ENCODE data around the gene VSIG10L2.

The VSIG10L2 gene

DNA sequence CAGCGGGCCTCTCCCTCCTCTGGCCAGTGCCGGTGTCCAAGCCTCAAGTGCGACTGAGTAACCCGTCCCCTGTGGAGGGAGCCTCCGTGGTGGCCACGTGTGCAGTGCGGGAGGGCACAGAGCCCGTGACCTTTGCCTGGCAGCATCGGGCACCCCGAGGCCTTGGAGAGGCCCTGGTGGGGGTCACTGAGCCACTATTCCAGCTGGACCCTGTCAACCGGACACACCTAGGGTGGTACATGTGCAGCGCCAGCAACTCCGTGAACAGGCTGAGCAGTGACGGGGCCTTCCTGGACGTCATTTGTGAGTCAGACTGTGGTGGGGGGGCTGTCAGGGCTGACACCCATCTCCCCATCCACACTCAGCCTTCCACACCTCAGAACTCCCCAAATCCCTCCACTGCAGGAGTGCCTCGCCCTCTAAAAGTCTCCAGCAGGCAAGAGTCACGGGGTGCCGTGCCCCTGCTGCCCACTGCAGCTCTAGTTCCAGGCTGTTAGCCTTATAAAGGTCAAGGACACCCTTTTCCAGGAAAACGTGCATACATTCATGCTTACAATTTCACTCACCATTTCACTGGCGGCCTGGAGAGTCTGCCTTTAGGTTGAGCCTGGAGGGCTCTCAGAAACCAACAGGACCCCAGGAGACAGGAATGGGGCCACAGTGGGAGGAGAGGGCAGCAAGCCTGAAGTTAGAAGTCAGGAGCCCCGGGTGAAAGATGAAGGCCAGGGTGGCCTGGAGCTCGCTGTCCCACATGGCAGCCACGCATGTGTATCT lies 2.6 kb downstream of the VSIG10L2 start:
- DNase-seq, result no peak

DNA sequence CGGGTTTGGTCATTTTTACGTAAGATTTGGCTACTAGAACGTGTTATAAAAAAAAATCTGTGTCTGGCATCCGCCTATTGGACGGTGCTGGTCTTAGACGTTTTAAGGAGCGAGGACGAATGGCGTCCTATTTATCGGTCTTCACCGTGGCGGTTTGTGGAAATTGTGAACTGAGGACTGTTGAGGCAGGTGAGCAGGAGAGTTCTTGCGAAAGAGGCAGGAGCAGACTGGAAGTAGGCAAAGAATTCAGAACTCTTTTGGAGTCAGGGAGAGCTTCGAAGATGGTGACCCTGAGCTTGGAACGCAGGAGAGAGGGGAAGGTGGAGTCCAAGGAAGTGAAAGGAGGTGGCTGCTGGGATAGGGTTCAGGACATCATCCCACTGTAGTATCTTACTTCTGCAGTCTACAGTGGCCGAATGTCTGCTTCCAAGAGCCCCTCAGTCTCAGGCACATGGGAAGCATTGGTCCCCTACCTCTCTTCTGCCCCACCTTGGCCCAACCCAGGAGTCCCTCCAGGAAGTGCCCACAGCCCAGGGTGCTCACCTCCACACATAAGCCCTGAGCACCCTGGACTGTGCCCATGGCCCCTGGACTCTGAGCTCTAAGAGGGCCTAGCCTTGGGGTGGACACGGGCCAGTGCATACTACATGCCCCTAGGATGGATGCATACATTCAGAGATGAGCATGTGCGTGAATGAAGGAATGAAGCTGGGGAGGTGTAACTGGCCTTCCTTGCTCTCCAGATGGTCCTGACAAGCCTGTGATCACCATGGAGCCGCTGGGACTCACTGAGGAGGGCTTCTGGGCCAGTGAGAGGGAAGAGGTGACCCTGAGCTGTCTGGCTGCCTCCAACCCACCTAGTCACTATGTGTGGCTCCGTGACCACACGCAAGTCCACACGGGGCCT lies 3.7 kb downstream of the VSIG10L2 start:
- no peak for DNase-seq

DNA sequence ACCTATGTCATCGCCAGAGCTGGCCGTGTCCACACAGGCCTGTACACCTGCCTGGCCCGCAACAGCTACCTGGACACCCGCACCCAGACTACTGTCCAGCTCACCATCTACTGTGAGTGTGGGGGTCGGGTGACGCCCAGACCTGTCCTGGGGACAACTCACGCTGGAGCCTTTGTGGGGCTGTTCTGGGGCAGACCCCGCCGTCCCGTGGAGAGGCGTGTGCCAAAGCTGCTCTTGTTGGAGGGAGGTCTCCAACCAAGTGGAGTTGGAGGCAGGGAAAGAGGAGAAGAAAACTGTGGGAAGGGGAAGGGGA lies 4.3 kb downstream of the VSIG10L2 start:
- no peak for DNase-seq

DNA sequence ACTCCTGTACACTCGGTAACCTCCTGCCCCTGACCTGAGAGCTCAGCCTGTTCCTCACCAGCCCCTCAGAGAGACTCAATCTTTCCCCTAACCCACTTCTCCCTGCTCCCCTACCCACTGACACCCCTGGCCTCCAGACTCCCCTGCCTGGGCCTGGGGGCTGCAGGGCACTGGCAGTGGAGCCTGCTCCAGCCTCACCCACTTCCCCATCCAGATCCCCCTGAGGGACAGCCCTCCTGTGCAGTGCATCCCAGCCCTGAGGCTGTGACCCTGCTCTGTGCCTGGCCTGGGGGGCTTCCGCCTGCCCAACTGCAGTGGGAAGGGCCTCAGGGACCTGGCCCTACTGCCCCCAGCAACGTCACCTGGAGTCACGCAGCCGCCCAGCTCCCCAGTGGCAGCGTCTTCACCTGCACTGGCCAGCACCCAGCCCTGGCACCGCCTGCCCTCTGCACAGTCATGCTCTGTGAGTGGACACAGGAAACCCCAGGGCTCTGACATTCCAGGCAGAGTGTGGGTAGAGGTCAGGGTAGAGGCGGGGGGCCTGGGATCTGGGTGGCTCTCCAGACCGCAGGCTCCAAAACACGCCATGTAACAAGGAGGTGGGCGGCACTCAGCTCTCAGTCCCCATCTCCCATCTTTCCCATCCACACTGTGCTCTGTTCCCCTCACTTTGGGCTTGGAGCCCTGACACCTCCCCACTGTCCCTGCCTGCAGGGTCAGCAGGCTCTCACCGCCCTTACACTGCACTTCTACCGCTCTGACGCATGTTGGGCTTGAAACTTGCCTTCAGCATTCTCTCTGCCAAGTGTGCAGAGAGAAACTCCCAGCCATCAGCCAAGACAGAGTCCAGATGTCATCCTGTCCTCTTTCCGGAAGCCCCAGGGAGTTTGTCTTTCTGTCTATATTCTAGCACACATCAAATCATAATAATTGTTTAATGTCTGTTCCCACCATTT lies 5.1 kb downstream of the VSIG10L2 start:
- no peak for DNase-seq

DNA sequence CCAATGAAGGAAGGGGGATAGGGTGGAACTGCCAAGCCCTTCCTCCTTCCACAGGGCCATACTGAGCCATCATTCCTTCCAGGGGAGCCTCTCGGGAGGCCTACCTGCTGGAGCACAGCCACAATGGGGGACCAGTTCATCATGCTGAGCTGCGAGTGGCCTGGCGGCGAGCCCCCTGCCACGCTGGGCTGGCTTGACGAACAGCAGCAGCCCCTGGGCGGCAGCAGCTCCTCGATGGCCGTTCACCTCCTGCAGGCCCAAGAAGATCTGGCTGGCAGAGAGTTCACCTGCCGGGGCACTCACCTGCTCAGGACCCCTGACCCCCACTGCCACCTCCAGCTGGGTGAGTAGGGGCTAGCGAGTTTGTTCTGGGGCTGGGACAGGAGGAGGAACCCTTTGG lies 5.9 kb downstream of the VSIG10L2 start:
- no peak for DNase-seq

DNA sequence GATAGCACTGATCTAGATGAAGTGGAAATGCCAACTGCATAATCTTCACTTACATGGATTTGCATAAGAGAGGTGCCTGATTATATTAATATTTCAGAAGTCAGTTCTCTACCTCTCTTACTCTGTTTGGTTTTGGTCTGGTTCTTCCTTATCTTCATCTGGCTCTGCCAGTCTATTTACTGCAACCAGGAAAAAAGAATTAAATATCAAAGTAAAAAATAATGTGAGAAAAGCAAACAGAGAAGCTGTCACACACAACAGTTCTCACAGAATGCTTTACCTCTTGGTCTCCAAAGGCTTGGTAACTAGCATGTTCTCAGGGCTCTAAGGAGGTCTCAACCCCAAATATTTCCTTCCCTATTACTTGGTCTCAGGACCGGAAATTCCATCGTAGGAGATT lies 6.7 kb downstream of the VSIG10L2 start:
- DNase-seq, result peak in 1 of 2 experiments; percentile 26

DNA sequence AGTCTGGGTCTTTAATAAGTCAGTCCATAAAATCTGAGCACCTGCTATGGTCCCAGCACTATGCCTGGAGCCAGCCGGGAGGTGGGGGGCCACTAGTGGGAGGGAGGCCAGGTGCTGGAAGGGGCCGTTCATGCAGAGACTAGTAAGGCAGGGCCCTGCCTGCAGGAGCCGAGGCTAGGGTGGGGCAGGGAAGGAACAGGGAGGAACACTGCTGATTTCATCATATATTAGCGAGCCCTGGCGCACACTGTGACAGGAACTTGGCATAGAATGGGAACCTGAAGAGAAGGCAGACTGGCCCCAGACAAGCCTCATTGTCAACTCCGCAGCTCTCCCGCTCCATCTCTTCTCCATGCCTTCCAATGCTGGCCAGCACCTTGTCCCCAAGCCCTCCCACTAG lies 7.1 kb downstream of the VSIG10L2 start:
- DNase-seq, result peak in 1 of 2 experiments; percentile 49

DNA sequence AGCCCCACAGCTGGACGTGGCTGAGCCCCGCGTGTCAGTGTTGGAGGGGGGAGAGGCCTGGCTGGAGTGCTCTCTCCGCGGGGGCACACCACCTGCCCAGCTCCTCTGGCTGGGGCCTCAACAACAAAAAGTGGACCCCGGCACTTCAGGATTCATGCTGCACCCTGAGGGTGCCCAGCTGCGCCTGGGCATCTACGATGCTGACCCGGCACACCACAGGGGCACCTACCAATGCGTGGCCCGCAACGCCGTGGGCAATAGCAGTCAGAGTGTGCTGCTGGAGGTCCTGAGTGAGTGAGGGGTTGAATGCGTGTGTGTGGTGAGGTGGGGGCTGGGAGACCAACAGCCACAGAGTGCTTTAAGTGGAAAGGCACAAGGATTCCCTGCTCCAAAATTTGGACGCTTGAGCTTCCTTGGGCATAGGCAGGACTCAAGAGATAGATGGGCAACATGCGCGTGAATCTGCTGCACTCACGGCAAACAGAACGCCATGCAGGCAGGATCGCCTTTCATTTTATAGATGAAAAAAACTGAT lies 7.6 kb downstream of the VSIG10L2 start:
- no peak for DNase-seq

DNA sequence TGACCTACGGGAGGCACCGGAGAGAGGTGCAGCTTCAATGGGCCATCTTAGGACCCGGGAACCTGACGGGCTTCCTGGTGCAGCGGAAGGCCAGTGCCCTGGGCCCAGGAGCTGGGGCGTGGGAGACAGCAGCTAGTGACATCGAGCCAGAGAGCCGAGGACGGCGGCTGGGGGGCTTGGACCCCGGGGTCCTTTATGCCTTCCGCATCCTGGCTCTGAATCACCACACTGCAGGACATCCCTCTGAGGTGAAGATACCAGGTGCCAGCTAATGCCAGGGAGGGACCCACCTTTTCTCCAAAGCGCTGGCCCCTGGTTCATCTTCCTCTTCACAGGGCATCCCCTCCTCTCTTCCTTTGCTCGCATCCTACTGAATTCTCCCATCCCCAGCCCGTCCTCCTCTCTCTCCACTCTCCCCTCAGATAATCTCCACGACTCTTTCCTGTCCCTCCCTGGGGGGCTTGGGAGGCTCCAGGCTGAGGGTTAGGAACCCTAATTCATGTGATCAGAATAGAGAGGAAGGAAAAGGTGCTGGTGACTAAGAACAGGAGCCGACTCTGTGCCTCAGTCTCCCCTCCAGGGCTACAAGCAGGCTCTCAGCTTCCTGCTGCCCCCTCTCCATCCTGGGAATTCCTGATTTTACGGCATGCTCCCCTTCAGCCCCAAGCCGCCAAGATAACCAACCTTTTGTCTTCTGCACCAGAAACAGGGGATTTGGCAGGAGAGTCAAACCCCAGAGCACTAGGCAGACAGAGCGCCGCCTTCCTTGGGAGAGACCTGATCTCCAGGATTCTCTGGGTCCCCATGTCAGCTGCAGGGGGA lies 8.5 kb downstream of the VSIG10L2 start:
- no peak for DNase-seq

DNA sequence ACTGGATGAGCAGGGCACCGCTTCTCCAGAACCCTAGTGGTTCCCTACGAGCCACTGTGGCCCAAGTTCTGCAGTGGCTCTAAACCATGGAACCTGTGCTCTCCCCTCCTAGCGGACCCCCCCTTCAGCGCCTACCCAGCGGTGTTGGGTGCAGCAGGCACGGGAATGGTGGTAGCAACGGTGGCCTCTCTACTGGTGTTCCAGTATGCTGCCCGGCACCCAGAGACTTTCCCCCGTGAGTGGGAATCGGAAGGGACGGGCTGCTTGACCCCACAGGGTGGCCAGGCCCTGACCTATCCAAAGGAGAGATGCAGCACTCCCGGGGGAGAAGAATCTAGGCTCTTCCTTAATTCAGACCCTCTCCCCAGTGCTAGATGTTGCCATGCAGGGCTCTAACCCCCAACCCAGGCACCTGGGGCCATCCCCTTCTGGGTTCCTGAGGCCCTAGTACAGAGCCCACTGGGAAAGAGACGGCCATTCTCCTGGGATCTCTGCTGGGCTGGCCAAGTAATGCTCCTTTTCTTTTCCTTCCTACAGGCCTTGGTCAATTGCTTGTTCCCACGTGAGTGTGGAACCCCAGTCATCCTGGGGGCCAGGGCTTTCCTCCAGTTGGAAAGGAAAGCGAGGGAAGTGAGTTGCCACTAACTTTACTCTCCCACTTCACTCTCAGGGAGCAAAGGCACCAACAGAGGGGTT lies 9.2 kb downstream of the VSIG10L2 start:
- no peak for DNase-seq

DNA sequence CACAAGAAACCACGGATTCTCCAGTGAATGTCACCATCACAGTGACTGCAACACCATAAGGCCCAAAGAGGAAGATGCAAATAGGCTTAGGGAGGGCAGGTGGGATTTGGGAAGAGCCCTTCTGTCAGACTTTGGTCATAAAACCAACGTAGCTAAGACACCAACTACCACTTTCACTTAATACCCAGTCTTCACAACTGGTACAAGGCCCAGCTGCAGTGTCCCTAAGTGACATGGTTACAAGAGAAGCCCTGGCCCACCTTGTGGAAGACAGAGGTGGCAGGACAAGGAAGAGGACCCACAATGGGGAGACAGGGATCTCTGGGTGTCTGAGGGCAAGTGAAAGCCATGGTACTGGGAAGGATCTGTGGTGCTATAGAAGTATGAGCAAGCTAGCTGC lies 10.0 kb downstream of the VSIG10L2 start:
- DNase-seq, result no peak

DNA sequence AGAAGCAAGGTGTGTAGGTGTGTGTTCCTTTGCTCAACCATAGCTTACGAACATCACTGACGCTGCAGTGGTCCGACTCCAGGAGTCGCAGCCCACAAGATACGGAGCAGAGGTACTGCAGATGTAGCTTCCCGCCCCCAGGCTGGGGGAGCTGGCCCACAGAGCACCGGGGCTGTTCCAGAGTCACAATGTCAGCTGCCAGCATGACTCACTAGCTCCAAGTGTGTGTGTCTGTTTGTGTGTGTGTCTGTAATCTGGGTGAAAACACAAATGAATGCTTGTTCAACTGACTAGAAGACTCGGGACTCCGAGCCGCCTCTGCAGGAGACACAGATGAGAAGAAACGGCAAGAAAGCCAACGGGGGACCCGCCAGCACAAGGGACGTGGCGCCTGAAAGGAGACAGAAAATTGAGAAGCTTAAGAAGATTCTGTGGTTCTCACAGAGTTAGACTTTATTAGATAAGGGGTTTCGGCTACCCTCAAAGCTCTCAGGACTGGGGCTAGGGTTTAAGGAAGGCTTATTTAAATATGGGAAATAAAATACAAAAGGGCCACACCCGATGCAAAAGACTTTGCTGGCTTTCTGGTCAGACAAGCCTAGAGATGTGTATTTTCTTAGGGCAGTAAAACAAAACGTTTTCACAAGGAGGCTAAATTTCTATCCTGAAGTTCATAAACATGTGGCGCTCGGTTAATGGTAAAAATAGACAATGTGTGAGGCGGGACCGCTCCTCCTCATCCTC lies 10.7 kb downstream of the VSIG10L2 start:
- DNase-seq, result no peak

DNA sequence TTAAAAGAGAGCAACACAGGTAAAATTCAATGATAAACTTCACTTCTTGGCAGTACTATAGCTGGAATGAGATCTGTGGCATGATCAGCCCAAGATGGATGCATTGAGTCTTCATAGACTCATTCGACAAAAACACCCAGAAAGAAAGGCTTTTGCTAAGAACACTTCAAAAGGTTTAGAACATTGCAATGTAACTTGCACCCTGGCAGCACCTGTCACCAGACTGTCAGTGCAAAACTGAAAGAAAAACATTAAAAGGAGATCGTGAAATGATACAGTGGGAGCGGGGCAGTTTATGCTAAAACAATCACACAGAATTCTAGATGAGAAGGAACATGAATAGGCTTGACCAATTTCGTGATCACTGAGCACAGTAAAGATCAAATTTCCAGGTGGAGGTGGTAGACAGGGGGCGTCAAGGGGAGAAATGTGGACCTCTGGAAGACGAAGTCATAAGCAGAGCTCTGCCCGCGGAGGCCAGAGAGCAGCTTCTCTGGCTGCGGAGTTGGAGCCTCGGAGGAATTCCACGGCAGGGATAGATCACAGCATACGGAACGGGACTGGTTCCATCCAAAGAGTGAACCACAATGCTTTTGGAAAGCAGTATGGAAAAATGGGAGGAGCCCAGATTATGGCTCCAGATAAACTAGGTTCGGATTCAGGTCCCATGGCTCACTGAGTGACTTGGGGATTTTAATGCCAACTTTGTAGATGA lies 11.9 kb downstream of the VSIG10L2 start:
- no peak for DNase-seq

DNA sequence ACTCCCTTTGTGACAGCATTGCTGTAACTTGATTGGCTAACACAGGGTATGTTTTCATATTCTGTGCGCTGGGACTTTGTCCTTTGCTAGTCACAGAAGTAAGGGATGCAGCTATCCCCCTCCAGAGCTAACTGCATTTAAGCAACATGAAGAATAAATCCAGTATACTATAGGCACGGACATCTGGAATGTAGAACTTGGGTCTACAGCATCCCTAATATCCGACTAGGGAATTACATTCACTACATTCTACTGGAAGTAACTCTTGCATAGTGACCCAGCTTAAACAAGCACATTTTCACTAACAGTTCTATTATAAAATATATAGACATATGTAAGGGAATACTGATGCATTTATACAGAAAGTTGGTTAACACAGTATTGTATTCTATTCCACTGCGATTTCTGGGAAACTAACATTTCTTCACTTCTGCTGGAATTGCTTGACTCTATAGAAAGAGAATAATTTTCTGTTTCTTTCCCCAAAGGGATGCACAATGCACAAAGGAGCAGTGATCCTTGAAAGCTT lies 13.1 kb downstream of the VSIG10L2 start:
- DNase-seq, result no peak

DNA sequence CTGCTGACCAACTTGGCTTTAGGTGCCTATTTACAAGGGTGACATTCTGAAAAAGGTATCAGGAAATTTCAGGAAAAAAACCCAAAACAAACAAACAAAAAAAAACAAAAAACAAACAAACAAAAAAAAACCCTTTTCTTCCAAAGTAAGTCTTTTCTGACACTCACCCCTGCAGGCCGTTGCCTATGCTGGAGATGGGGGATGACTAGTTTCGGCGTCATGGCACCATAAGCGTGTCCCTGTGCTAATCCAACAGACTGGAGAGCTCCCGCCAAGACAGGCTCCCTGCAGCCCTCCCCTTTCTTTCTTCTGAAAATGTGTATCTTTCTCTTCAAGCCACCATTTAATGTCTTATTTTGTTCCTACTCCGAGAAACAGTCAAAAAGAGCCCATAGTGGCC lies 13.7 kb downstream of the VSIG10L2 start:
- DNase-seq, result no peak

DNA sequence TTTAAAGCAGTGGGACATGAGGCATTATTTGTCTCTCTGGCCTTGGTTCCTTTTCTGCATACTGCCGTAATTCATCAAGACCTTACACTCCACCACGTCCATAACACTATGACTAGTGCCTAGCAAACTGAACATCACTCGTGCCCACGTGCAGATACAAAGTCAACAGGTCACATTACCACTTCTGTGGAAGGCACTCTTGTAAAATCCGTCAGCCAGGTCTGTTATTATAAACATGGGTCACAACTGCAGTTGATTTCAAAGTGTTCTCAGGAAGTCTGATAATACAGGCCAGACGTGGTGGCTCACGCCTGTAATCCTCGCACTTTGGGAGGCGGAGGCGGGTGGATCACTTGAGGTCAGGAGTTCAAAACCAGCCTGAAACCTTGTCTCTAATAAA lies 14.1 kb downstream of the VSIG10L2 start:
- no peak for DNase-seq

DNA sequence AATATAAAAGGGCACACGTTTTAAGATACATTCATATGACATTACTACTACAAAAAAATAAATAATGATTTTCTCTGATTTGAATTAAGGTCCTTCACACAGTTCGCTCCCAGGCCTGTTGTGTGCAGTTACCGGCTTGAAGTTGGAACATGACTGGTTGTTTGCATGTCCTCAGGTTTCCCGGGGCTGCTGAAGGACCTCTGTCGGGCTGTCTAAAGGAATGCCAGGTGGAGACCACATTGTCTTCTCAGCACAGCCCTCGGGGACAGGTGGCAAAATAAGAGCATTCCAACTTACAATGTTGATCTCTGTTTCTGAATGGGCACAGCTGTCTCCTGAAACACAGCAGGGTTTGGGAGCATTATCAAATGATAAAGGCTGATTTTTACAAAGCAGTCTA lies 14.9 kb downstream of the VSIG10L2 start:
- peak; percentile 85 to 91 for DNase-seq

DNA sequence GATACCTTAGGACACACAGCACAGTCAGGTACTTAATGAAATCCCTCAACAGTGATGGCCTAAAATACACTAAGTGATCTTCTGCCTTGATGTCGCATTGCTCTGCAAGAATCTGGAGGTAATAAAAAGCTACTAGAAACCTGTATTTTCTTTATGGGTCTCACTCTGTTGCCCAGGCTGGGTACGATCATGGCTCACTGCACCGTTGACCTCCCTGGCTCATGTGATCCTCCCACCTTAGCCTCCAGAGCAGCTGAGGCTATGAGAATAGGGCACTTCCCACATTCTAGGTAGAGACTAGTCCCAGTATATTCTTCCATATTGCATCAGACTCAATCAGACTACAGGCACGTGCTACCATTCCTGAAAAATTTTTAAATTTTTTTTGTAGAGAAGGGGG lies 21.7 kb downstream of the VSIG10L2 start:
- DNase-seq, result no peak

DNA sequence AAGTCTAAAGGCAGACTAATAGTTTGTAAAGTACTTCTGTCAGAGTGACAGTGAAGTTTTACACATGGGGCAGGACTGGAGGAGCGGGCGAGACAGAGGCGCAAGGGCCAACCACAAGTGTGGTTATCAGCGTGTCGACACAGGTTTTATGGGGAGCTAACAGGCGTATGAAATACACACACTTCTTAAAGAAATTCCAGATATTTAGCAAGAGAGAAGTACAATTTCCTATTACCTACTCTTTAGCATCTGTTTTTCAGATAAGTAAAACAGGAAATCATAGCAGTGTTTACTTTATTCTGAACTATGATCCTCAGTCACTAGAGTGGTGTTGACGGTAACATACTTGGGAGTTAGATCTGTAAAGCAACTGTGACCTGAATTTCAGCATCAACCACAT lies 22.5 kb downstream of the VSIG10L2 start:
- DNase-seq, result no peak

DNA sequence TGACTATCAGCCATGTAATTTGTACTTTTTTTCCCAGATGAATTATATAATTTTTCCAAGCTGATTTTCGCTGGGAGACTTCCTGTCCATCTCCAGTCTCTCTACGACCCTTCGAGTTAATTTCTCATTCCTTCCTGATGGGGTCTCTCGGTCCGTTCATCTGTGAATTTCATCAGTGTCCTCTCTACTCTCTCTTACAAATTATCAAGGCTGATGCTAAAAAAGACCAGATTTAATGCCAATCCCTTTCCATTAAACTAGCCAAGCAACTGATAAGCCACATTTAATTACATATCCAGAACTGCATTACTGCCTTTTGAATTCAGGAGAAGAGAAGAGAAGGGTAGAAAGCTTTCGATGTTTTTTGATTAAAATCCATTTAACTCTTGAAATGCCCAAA lies 25.8 kb downstream of the VSIG10L2 start:
- DNase-seq, result no peak

Data from NCI-H526 (cell line).